GM10248 (cell line): ENCODE measurements around the gene GOLGA3.
"Not testable (repeated sequence)": the region's sequence is repeated elsewhere in the genome, so short reads cannot be mapped to it uniquely, and the experiment has no call there.

Source experiments
- CTCF ChIA-PET: fragments of 300-600 bp; sonication (Branson Sonifier 250); formaldehyde crosslinking; extraction: SDS; loops from one replicate; lab custom pipeline; 2021; ENCODE audit warnings: antibody characterized with exemption; lab: Yijun Ruan, JAX
- POLR2A ChIA-PET: fragments of 350-650 bp; sonication (Branson Sonifier 250); formaldehyde crosslinking; extraction: SDS; loops from one replicate; lab custom pipeline; 2020; ENCODE audit warnings: antibody characterized with exemption; lab: Yijun Ruan, JAX
- DNase-seq: peaks from one replicate; pipeline ENCODE4 v3.0.0; 2012; ENCODE audit errors: extremely low spot score
- CTCF ChIP-seq: IDR thresholded peaks from 2 replicates; pipeline ENCODE4 v1.5.1; 2012; ENCODE audit warnings: mild to moderate bottlenecking, low read depth; ENCODE audit errors: extremely low read depth, missing control alignments, control extremely low read depth

GOLGA3 gene

GRCh38 chr12:132795847-132796246, 32.8 kb downstream of the GOLGA3 start:
- CTCF ChIA-PET = interaction anchor here (0.8 to 2.2 kb wide), 3 partner anchors 11 to 27 kb away, joined by 3 to 5 read pairs (median 4); no protein-coding TSS in a partner anchor
- TF ChIP-seq CTCF = no peak
- no peak for DNase-seq
- POLR2A ChIA-PET = no interaction called here

- POLR2A ChIA-PET, DNase-seq, CTCF ChIA-PET: not testable (repeated sequence)
Measured at GRCh38 chr12:132791940-132792339, 36.7 kb downstream of the GOLGA3 start.

GRCh38 chr12:132789099-132789471, 39.6 kb downstream of the GOLGA3 start:
- ChIA-PET CTCF (no interaction called here), POLR2A (no interaction called here)
- DNase-seq = no peak
- TF ChIP-seq CTCF = no peak

GRCh38 chr12:132788375-132789098, 40.1 kb downstream of the GOLGA3 start:
- no peak for DNase-seq
- CTCF ChIA-PET = no interaction called here
- POLR2A ChIA-PET = no interaction called here
- TF ChIP-seq CTCF = no peak

- ChIA-PET POLR2A (no interaction called here), CTCF (no interaction called here)
- no peak for DNase-seq
- no peak for TF ChIP-seq CTCF
Measured at GRCh38 chr12:132787877-132788276, 40.8 kb downstream of the GOLGA3 start.

GRCh38 chr12:132786192-132786591, 42.5 kb downstream of the GOLGA3 start:
- ChIA-PET CTCF (no interaction called here), POLR2A (no interaction called here)

More at GRCh38 chr12:132786192-132786591, 42.5 kb downstream of the GOLGA3 start:
- no peak for TF ChIP-seq CTCF
- no peak for DNase-seq
